Activated CD4-positive, alpha-beta T cell treated with anti-CD3 and anti-CD28 coated beads, Interleukin-2, amount 10 ng/mL, durations not matched to agents 24 days and 14 days (primary cell): ENCODE data around the gene MCHR1. TPM values are rescaled to one million over a fixed set of nuclear protein-coding genes. Genes with fewer than 3 reads are reported as not detected.
A peak's percentile ranks its signal among the peaks of the same experiment; 100 is the strongest.

ENCODE experiments used
- DNase-seq: peaks from one replicate; pipeline ENCODE4 v3.0.0; 2022
- H3K27ac Mint-ChIP-seq: one replicate; pipeline ENCODE4 v1.8.0; 2022; ENCODE audit warnings: mild to moderate bottlenecking, mixed read lengths
- H3K27me3 Mint-ChIP-seq: one replicate; pipeline ENCODE4 v1.8.0; 2022; ENCODE audit warnings: mixed read lengths
- H3K36me3 Mint-ChIP-seq: one replicate; pipeline ENCODE4 v1.8.0; 2022; ENCODE audit warnings: low read depth, mild to moderate bottlenecking, mixed read lengths
- H3K4me1 Mint-ChIP-seq: one replicate; pipeline ENCODE4 v1.8.0; 2021; ENCODE audit warnings: mixed read lengths
- H3K4me3 Mint-ChIP-seq: one replicate; pipeline ENCODE4 v1.8.0; 2022; ENCODE audit warnings: mild to moderate bottlenecking, moderate library complexity, mixed read lengths
- H3K9me3 Mint-ChIP-seq: one replicate; pipeline ENCODE4 v1.8.0; 2021; ENCODE audit warnings: mixed read lengths
- intact Hi-C: fragments of 100-400 bp; cut with micrococcal nuclease; formaldehyde crosslinking; loops from one replicate; pipeline ENCODE4 v1.15.1; 2023
- total RNA-seq: library from RNA; stranded (reverse); gene quantifications from 2 replicates; pipeline ENCODE4 v1.2.3, GENCODE V29; 2022

MCHR1 gene
- total RNA-seq, 1 donor from 2014 or later = not detected

DNA sequence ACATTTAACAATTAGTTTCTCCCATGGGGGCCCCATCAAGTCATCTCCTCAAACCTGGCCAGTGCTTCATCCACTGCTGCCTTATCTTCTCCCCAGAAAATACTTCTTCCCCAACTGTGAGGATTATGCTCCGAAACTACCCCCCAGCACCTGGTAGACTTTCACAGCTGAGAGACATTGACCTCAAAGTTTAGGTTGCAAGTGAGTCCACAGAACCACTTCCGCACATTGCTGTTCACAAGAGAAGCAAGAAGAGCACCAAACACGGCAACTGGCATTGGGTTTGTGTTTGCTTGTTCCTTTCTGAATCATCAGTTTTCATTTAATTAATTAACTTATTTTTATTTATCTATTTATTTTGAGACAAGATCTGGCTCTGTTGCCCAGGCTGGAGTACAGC lies 6.1 kb downstream of the MCHR1 start:
- Mint-ChIP-seq H3K4me1 (peaks cover 21% of the 10 kb centered on the region), H3K27me3 (peaks cover 2% of the 10 kb centered on the region), H3K9me3 (no peaks in the 10 kb centered on the region), H3K4me3 (peak overlapping the region; percentile 77), H3K36me3 (no peaks in the 10 kb centered on the region), H3K27ac (peak overlapping the region; percentile 81)
- DNase-seq = peak; percentile 76
- intact Hi-C loops = no loop called here

GRCh38 chr22:40687706-40688105 lies 8.4 kb downstream of the MCHR1 start:
- DNase-seq = no peak
- no peak overlapping the region for H3K4me3 Mint-ChIP-seq
- H3K36me3 Mint-ChIP-seq = no peaks in the 10 kb centered on the region
- no peaks in the 10 kb centered on the region for H3K27me3 Mint-ChIP-seq
- intact Hi-C loops = no loop called here
- no peaks in the 10 kb centered on the region for H3K9me3 Mint-ChIP-seq
- H3K27ac Mint-ChIP-seq = no peak overlapping the region
- peaks cover 17% of the 10 kb centered on the region for H3K4me1 Mint-ChIP-seq

DNA sequence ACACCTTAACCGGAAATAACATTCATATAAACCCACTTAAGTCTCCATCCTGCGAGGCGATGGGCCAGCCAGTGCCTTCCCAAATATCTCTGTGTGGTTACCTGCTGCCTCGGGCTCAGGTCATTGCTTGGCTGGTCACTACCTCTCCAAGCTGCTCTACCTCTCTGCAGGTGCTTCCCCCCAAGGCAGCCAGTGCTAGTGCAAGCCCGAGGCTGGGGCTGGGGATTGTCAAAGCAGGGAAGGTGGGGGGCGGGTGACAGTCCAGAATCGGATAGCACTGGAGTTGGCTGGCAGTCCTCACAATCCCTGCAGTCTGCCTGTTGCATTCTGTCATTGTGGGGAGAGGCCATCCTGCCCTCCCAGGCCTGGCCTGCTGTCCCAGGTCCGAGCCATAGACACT lies 11.1 kb downstream of the MCHR1 start:
- no peaks in the 10 kb centered on the region for H3K9me3 Mint-ChIP-seq
- H3K4me3 Mint-ChIP-seq = no peak overlapping the region
- H3K27ac Mint-ChIP-seq = no peak overlapping the region
- no peak for DNase-seq
- H3K27me3 Mint-ChIP-seq = peaks cover 2% of the 10 kb centered on the region
- no peaks in the 10 kb centered on the region for H3K36me3 Mint-ChIP-seq
- intact Hi-C loops = no loop called here
- peaks cover 5% of the 10 kb centered on the region for H3K4me1 Mint-ChIP-seq

DNA sequence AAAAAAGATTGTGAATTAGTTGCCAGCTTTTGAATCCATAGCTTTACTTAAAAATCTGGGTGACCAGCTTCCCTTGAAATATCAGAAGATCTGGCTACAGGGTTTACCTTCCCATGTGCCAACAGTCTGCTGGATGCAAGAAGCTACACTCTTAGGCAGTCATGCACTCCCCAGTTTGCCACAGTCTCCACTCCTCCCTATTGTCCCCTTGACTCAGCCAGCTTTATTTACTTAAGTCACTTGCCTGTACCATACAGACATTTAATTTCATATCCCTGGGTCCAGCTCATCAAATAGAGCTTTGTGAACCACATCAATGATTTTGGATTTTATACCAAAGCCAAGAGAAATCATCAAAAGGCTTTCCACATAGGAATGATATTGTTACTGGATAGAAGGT lies 12.2 kb downstream of the MCHR1 start:
- H3K36me3 Mint-ChIP-seq = no peaks in the 10 kb centered on the region
- no peak overlapping the region for H3K4me3 Mint-ChIP-seq
- H3K9me3 Mint-ChIP-seq = no peaks in the 10 kb centered on the region
- H3K4me1 Mint-ChIP-seq = peaks cover 4% of the 10 kb centered on the region
- no peak overlapping the region for H3K27ac Mint-ChIP-seq
- DNase-seq = no peak
- H3K27me3 Mint-ChIP-seq = peaks cover 5% of the 10 kb centered on the region
- intact Hi-C loops = no loop called here

- no peak for DNase-seq
- H3K4me1 Mint-ChIP-seq = peaks cover 2% of the 10 kb centered on the region
- H3K4me3 Mint-ChIP-seq = no peak overlapping the region
- H3K27ac Mint-ChIP-seq = no peak overlapping the region
- H3K36me3 Mint-ChIP-seq = no peaks in the 10 kb centered on the region
- intact Hi-C loops = no loop called here
- peaks cover 13% of the 10 kb centered on the region for H3K27me3 Mint-ChIP-seq
- H3K9me3 Mint-ChIP-seq = no peaks in the 10 kb centered on the region
Observed at GRCh38 chr22:40694411-40694810, 15.1 kb downstream of the MCHR1 start.

GRCh38 chr22:40701274-40701673 lies 22.0 kb downstream of the MCHR1 start:
- no peaks in the 10 kb centered on the region for H3K9me3 Mint-ChIP-seq
- H3K4me1 Mint-ChIP-seq = peaks cover 5% of the 10 kb centered on the region
- H3K27ac Mint-ChIP-seq = no peak overlapping the region
- peaks cover 10% of the 10 kb centered on the region for H3K27me3 Mint-ChIP-seq
- no peak for DNase-seq
- H3K36me3 Mint-ChIP-seq = no peaks in the 10 kb centered on the region
- H3K4me3 Mint-ChIP-seq = no peak overlapping the region
- intact Hi-C loops = no loop called here

- peaks cover 5% of the 10 kb centered on the region for H3K4me1 Mint-ChIP-seq
- H3K27me3 Mint-ChIP-seq = peaks cover 2% of the 10 kb centered on the region
- intact Hi-C loops = no loop called here
- H3K27ac Mint-ChIP-seq = no peak overlapping the region
- DNase-seq = no peak
- H3K36me3 Mint-ChIP-seq = no peaks in the 10 kb centered on the region
- H3K4me3 Mint-ChIP-seq = no peak overlapping the region
- H3K9me3 Mint-ChIP-seq = no peaks in the 10 kb centered on the region
Observed at GRCh38 chr22:40703174-40703573, 23.9 kb downstream of the MCHR1 start.

- intact Hi-C loops = no loop called here
- Mint-ChIP-seq H3K36me3 (no peaks in the 10 kb centered on the region), H3K27ac (no peak overlapping the region), H3K27me3 (no peaks in the 10 kb centered on the region), H3K4me1 (peaks cover 5% of the 10 kb centered on the region), H3K9me3 (no peaks in the 10 kb centered on the region), H3K4me3 (no peak overlapping the region)
- DNase-seq = no peak
Observed at GRCh38 chr22:40703736-40704135, 24.5 kb downstream of the MCHR1 start.

GRCh38 chr22:40705918-40706682 lies 26.8 kb downstream of the MCHR1 start:
- DNase-seq = no peak
- Mint-ChIP-seq H3K9me3 (no peaks in the 10 kb centered on the region), H3K27me3 (no peaks in the 10 kb centered on the region), H3K36me3 (no peaks in the 10 kb centered on the region), H3K4me3 (no peak overlapping the region), H3K4me1 (peaks cover 14% of the 10 kb centered on the region), H3K27ac (no peak overlapping the region)
- intact Hi-C loops = no loop called here

GRCh38 chr22:40707154-40707553 lies 27.9 kb downstream of the MCHR1 start:
- Mint-ChIP-seq H3K27ac (no peak overlapping the region), H3K4me3 (no peak overlapping the region), H3K36me3 (no peaks in the 10 kb centered on the region)

GRCh38 chr22:40708177-40708576 lies 28.9 kb downstream of the MCHR1 start:
- no peak overlapping the region for H3K4me3 Mint-ChIP-seq
- H3K9me3 Mint-ChIP-seq = no peaks in the 10 kb centered on the region
- H3K27me3 Mint-ChIP-seq = no peaks in the 10 kb centered on the region
- no peaks in the 10 kb centered on the region for H3K36me3 Mint-ChIP-seq
- intact Hi-C loops = no loop called here
- peaks cover 15% of the 10 kb centered on the region for H3K4me1 Mint-ChIP-seq
- DNase-seq = no peak
- H3K27ac Mint-ChIP-seq = no peak overlapping the region

More at GRCh38 chr22:40707154-40707553, 27.9 kb downstream of the MCHR1 start:
- no peaks in the 10 kb centered on the region for H3K27me3 Mint-ChIP-seq
- peaks cover 15% of the 10 kb centered on the region for H3K4me1 Mint-ChIP-seq
- intact Hi-C loops = no loop called here
- H3K9me3 Mint-ChIP-seq = no peaks in the 10 kb centered on the region
- no peak for DNase-seq

DNA sequence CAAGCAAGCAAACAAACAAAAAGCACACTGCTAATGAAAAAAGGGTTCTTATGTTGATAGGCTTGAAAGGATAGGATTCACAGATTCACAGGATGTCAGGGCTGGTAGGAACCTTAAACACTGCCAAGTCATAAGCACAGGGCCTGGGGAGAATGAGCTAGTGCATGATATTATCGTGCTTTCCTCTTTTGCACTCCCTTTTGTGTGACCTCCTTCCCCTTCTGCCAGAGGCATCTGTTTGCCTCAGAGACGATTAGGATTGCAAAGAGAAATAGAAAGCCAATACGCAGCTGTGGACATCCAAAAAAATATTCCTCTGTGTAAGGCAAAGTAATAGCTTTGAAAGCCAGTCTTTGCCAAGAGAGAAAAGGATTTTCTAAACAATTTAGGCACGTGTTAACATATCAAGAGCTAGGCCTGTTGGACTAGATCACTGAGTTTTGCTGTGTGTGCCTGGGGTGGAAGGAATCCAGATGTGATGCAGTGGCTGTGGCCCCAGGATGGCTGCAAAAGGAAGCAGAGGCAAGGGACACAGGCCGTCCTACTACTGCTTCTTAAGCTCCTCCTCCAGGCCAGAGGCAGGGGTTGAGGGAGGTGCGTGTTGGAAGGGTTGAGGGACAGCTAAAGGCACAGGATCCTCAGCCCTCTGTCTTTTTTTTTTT lies 30.6 kb downstream of the MCHR1 start:
- no peak for DNase-seq
- peaks cover 4% of the 10 kb centered on the region for H3K27me3 Mint-ChIP-seq
- intact Hi-C loops = loop anchor here (5.0 kb wide), 1 partner anchor 58 kb away; no protein-coding TSS in a partner anchor
- peak overlapping the region; percentile 75 for H3K27ac Mint-ChIP-seq
- H3K4me1 Mint-ChIP-seq = peaks cover 19% of the 10 kb centered on the region
- H3K4me3 Mint-ChIP-seq = no peak overlapping the region
- no peaks in the 10 kb centered on the region for H3K36me3 Mint-ChIP-seq
- H3K9me3 Mint-ChIP-seq = no peaks in the 10 kb centered on the region

DNA sequence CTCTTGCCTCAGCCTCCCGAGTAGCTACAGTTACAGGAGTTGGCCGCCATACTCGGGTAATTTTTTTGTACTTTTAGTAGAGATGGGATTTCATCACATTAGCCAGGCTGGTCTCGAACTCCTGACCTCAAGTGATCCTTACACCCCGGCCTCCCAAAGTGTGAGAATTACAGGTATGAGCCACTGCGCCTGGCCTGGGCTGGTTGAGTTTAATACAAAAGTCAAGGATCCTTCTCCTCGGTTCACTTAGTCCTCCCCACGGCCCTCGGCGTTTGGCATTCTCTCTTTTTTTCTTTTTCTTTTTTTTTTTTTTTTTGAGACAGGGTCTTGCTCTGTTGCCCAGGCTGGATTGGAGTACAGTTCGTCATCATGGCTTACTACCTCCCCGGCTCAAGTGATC lies 33.0 kb downstream of the MCHR1 start:
- peaks cover 10% of the 10 kb centered on the region for H3K27me3 Mint-ChIP-seq
- H3K27ac Mint-ChIP-seq = peak overlapping the region; percentile 90
- no peaks in the 10 kb centered on the region for H3K36me3 Mint-ChIP-seq
- no peaks in the 10 kb centered on the region for H3K9me3 Mint-ChIP-seq
- intact Hi-C loops = loop anchor here (5.0 kb wide), 1 partner anchor 60 kb away; no protein-coding TSS in a partner anchor
- DNase-seq = no peak
- no peak overlapping the region for H3K4me3 Mint-ChIP-seq
- H3K4me1 Mint-ChIP-seq = peaks cover 20% of the 10 kb centered on the region

GRCh38 chr22:40714499-40715337 lies 35.4 kb downstream of the MCHR1 start:
- H3K4me3 Mint-ChIP-seq = no peak overlapping the region

More at GRCh38 chr22:40714499-40715337, 35.4 kb downstream of the MCHR1 start:
- Mint-ChIP-seq H3K36me3 (no peaks in the 10 kb centered on the region), H3K4me1 (peaks cover 24% of the 10 kb centered on the region), H3K9me3 (no peaks in the 10 kb centered on the region), H3K27ac (peak overlapping the region; percentile 29), H3K27me3 (peaks cover 17% of the 10 kb centered on the region)
- intact Hi-C loops = loop anchor here (5.0 kb wide), 1 partner anchor 62 kb away; no protein-coding TSS in a partner anchor
- no peak for DNase-seq
